GM12891 (cell line): ENCODE results near the gene FZD2.

Source experiments
- POLR2A ChIP-seq: IDR thresholded peaks from 2 replicates; pipeline ENCODE4 v1.6.1; 2011; ENCODE audit warnings: low read depth, low read length, control low read depth
- TAF1 ChIP-seq: IDR thresholded peaks from 2 replicates; pipeline ENCODE4 v1.6.1; 2011; ENCODE audit warnings: low read depth, low read length, control low read depth

DNA sequence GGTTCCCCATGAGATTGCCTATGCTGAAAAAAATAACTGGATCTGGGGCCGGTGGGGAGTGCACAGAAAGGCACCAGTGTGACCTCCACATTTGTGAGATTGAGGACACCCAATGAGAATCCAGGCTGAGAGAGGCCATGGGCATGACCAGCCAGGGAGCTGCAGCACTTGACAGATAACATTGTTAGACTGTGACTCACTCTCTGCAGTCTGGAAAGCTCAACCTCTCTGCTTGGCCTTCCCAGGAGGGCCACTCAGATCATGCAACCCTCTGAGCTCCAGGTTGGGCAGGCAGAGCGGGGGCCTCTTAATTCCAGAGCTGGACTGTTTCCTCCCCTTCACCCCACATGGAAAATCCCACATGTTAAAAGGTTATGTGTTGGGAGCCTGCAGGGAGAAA lies 30.1 kb downstream of the FZD2 start:
- TF ChIP-seq TAF1 (no peak), POLR2A (no peak)
